ENCODE data around the gene C6orf15.

- TF ChIP-seq CTCF (IDR thresholded peaks at IDR 0.05; ENCODE audit: insufficient read depth, low read length), result no peak
- no peak for TF ChIP-seq REST (IDR thresholded peaks at IDR 0.05; ENCODE audit: insufficient replicate concordance, low read depth)
- no peak for TF ChIP-seq GABPA (IDR thresholded peaks at IDR 0.05; ENCODE audit: low read depth)
- no peak for TF ChIP-seq POLR2AphosphoS5 (IDR thresholded peaks at IDR 0.05; ENCODE audit: low read depth)
- TF ChIP-seq SPI1 (IDR thresholded peaks at IDR 0.05; ENCODE audit: borderline replicate concordance, low read depth), result no peak
Observed at GRCh38 chr6:31125162-31125561, 12.8 kb upstream of the C6orf15 start.

Measured in HL-60 (cell line).